ENCODE measurements around the gene PINLYP.

Gene PINLYP

DNA sequence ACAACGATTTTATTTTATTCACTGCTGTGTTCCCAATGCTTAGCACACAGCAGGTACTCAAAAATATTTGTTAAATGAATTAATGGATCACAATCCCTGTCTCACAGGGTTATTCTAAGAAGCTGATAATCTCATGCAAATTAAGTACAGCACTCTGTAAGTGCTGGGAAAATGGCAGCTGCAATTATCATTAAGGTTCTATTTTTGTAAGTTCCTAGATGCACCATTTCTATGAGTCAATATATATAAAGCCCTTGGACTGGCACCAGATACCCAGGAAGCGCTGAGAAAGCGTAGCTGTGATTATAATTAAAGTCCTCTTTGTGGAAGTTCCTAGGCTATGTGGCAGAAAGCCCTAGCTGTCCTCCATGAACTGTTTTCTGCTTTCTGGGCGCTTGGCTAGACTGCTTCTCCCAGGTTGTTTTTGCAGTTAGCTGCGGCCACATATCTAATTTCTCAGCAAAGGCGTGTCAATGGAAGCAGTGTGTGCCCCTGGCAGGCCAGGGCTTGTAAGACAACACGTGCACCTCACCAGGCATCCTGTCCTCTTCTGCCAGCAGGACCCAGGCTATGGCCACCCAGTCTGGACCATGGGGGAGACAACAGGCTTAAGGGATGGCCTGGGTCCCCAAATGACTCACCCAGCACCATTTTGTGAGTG, 31.1 kb downstream of the PINLYP start:
- Histone ChIP-seq H3K79me2 (ENCODE audit: insufficient read depth, low read length) (peaks cover 26% of the 10 kb centered on the region; the same call in 1 of the 2 replicates), H3K4me2 (ENCODE audit: low read depth, low read length, poor library complexity, severe bottlenecking) (no peak overlapping the region), H3K36me3 (ENCODE audit: insufficient read depth, low read length) (peaks cover 38% of the 10 kb centered on the region; the same call in 1 of the 2 replicates)

DNA sequence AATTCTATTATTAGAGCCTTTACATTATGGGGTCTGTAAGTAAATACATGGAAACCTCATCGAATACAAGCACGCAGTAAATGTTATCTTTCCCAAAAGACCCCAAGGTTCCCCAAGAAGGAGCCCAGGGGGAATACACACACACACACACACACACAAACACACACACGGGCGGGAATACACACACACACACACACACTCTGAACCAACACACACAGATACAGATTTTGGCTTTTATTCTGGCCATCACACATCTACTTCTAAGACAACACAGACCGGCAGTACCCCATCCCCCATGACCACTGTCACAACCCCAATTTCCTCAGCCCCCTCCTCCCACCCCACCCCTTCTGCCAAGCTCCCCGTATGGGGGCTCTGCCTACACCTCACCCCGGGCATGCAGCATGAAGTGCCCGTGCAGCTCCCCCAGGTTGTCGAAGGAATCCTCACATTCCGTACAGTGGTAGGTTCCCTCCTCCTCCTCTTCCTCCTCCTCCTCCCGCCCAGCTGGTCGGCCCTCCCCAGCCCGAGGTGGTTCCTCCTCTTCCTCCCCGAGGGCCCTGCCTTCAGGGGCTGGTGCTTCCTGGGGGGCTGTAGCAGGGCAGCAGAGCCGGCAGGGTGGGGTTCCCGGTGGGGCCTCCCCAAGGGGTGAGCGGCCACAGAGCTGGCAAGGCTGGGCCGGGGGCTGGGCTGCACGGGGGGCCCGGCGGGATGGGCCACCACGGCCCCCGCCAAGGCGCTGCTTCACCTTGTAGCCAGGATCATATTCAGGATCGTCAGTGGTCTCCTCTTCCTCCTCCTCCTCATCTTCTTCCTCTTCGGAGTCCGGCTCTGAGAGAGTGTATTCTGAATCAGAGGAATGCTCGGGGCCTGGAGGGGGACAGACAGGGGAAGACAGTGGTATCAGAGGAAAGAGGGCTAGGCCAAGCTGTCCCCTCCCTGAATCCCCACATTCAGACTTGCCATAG, 31.9 kb downstream of the PINLYP start:
- H3K9me3 ChIP-seq (ENCODE audit: insufficient read depth, low read depth, low read length) = no peaks in the 10 kb centered on the region
- no peaks in the 10 kb centered on the region for H3K4me1 ChIP-seq (ENCODE audit: insufficient read depth, low read length, poor library complexity, severe bottlenecking)
- H3K9me2 ChIP-seq (replicated peaks; ENCODE audit: low read depth, low read length) = no peaks in the 10 kb centered on the region
- H3K4me3 ChIP-seq (ENCODE audit: low read length, poor library complexity, severe bottlenecking) = no peak overlapping the region
- no peak overlapping the region for H3K4me2 ChIP-seq (ENCODE audit: low read depth, low read length, poor library complexity, severe bottlenecking)
- peaks cover 35% of the 10 kb centered on the region for H3K79me2 ChIP-seq (ENCODE audit: insufficient read depth, low read length)
- H3K36me3 ChIP-seq (ENCODE audit: insufficient read depth, low read length) = peaks cover 40% of the 10 kb centered on the region; the same call in 1 of the 2 replicates
- H3F3A ChIP-seq (ENCODE audit: low read depth) = no peaks in the 10 kb centered on the region
- H4K20me1 ChIP-seq (ENCODE audit: insufficient read depth, low read length, poor library complexity, severe bottlenecking) = peaks cover 8% of the 10 kb centered on the region
- H2AFZ ChIP-seq (ENCODE audit: low read length) = no peak overlapping the region
- H3K9ac ChIP-seq (ENCODE audit: low read depth, low read length, poor library complexity, severe bottlenecking) = no peak overlapping the region
- TF ChIP-seq EZH2phosphoT487 (IDR thresholded peaks at IDR 0.05; ENCODE audit: borderline replicate concordance) (no peak), CTCF (conservative IDR thresholded peaks at IDR 0.05; ENCODE audit: low read length) (no peak)
- no peaks in the 10 kb centered on the region for H3K27me3 ChIP-seq (ENCODE audit: insufficient read depth, low read length, poor library complexity, severe bottlenecking)

More for the DNA sequence above, 31.1 kb downstream of the PINLYP start:
- Histone ChIP-seq H4K20me1 (ENCODE audit: insufficient read depth, low read length, poor library complexity, severe bottlenecking) (peaks cover 8% of the 10 kb centered on the region), H3K9me3 (ENCODE audit: insufficient read depth, low read depth, low read length) (no peaks in the 10 kb centered on the region), H3K9me2 (replicated peaks; ENCODE audit: low read depth, low read length) (no peaks in the 10 kb centered on the region), H3K4me1 (ENCODE audit: insufficient read depth, low read length, poor library complexity, severe bottlenecking) (no peaks in the 10 kb centered on the region), H3F3A (ENCODE audit: low read depth) (no peaks in the 10 kb centered on the region), H2AFZ (ENCODE audit: low read length) (no peak overlapping the region), H3K9ac (ENCODE audit: low read depth, low read length, poor library complexity, severe bottlenecking) (no peak overlapping the region), H3K4me3 (ENCODE audit: low read length, poor library complexity, severe bottlenecking) (no peak overlapping the region), H3K27me3 (ENCODE audit: insufficient read depth, low read length, poor library complexity, severe bottlenecking) (no peaks in the 10 kb centered on the region)
- TF ChIP-seq EZH2phosphoT487 (IDR thresholded peaks at IDR 0.05; ENCODE audit: borderline replicate concordance) = no peak
- no peak for TF ChIP-seq CTCF (conservative IDR thresholded peaks at IDR 0.05; ENCODE audit: low read length)

- Histone ChIP-seq H3K27me3 (ENCODE audit: insufficient read depth, low read length, poor library complexity, severe bottlenecking) (no peaks in the 10 kb centered on the region), H4K20me1 (ENCODE audit: insufficient read depth, low read length, poor library complexity, severe bottlenecking) (peaks cover 27% of the 10 kb centered on the region), H3K9me2 (replicated peaks; ENCODE audit: low read depth, low read length) (no peaks in the 10 kb centered on the region), H3K4me1 (ENCODE audit: insufficient read depth, low read length, poor library complexity, severe bottlenecking) (peaks cover 3% of the 10 kb centered on the region), H3F3A (ENCODE audit: low read depth) (no peaks in the 10 kb centered on the region), H3K4me2 (ENCODE audit: low read depth, low read length, poor library complexity, severe bottlenecking) (no peak overlapping the region), H3K79me2 (ENCODE audit: insufficient read depth, low read length) (peaks cover 58% of the 10 kb centered on the region), H2AFZ (ENCODE audit: low read length) (no peak overlapping the region), H3K36me3 (ENCODE audit: insufficient read depth, low read length) (peaks cover 52% of the 10 kb centered on the region; the same call in 1 of the 2 replicates), H3K4me3 (ENCODE audit: low read length, poor library complexity, severe bottlenecking) (no peak overlapping the region), H3K9ac (ENCODE audit: low read depth, low read length, poor library complexity, severe bottlenecking) (no peak overlapping the region), H3K9me3 (ENCODE audit: insufficient read depth, low read depth, low read length) (no peaks in the 10 kb centered on the region)
- TF ChIP-seq EZH2phosphoT487 (IDR thresholded peaks at IDR 0.05; ENCODE audit: borderline replicate concordance) (no peak), CTCF (conservative IDR thresholded peaks at IDR 0.05; ENCODE audit: low read length) (no peak)
Observed at GRCh38 chr19:43609872-43610271, 34.3 kb downstream of the PINLYP start.
